ENCODE measurements around the gene SEC14L2.

The SEC14L2 gene

DNA sequence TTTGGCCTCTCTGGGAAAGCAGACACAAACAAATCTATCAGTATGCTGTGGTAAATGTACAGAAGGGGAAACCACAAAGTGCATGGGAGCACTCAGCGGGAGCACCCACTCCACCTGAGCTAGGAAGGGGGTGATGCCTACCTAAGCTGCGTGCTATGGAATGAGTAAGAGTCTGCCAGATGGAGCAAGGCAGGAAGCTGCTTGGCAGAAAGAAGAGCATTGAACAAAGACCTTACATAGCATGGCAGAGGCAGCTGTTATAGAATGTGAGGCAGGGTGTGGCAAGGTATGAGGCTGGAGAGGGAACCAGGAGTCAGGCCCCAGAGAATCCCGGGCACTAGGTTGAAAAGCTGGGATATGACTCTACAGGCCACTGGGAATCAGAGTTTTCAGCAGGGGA, 15.0 kb downstream of the SEC14L2 start:
- H3K27ac ChIP-seq (ENCODE audit: extremely low read depth, low read depth, low read length): no peak overlapping the region

DNA sequence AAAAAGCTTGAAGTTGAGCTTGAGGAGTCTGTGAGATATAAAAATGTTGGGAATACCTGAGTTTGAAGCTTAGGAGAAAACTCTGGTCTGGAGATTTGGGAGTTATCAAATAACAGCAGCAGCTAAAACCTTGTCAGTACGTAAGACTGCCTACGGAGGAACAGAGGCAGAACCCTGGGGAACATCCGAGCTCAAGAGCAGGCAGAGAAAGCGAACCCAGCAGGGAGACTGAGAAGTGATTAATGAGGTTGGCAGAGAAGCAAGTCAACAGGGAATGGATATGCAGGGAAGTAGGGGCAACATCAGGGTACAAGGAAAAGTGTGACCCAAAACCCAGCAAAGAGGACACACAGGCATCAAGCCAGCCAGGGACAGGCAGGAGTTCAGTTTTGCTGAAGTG, 16.2 kb downstream of the SEC14L2 start:
- ChIA-PET CTCF (interaction anchor here (0.6 to 3.4 kb wide), 5 partner anchors 10 to 507 kb away, joined by 3 to 14 read pairs (median 4); no protein-coding TSS in a partner anchor), POLR2A (interaction anchor here (0.7 to 8.3 kb wide), 3 partner anchors 10 to 78 kb away, joined by 3 to 78 read pairs (median 3); no protein-coding TSS in a partner anchor)
- TF ChIP-seq ZBTB17 (tag by site-specific recombination; IDR thresholded peaks at IDR 0.05) (no peak), ZIC2 (tag by site-specific recombination; IDR thresholded peaks at IDR 0.05) (peak; percentile 68; the same call in 1 of the 2 replicates), ZNF37A (tag by site-specific recombination; IDR thresholded peaks at IDR 0.05) (no peak)
- Histone ChIP-seq H3K36me3 (ENCODE audit: control insufficient read depth in 2 of 2, insufficient read depth in 1 of 2, low read length in 2 of 2) (peaks cover 34 to 94% of the 10 kb centered on the region in 2 experiments), H3K9me3 (ENCODE audit: control insufficient read depth, insufficient read depth, low read depth, low read length) (no peaks in the 10 kb centered on the region), H3K27ac (ENCODE audit: extremely low read depth, low read depth, low read length) (no peak overlapping the region), H3K4me1 (ENCODE audit: control insufficient read depth, insufficient read depth, low read length) (no peaks in the 10 kb centered on the region), H3K4me3 (ENCODE audit: low read depth, low read length) (no peak overlapping the region)

More for the DNA sequence above, 15.0 kb downstream of the SEC14L2 start:
- POLR2A ChIA-PET: interaction anchor here (0.9 to 8.3 kb wide), 3 partner anchors 11 to 48 kb away, joined by 4 to 78 read pairs (median 6); partner anchors contain the start of gene SEC14L2
- Histone ChIP-seq H3K4me1 (ENCODE audit: control insufficient read depth, insufficient read depth, low read length) (no peaks in the 10 kb centered on the region), H3K36me3 (ENCODE audit: control insufficient read depth in 2 of 2, insufficient read depth in 1 of 2, low read length in 2 of 2) (peaks cover 44 to 94% of the 10 kb centered on the region in 2 experiments), H3K9me3 (ENCODE audit: control insufficient read depth, insufficient read depth, low read depth, low read length) (no peaks in the 10 kb centered on the region), H3K4me3 (ENCODE audit: low read depth, low read length) (no peak overlapping the region)
- TF ChIP-seq RBAK (tag by site-specific recombination; IDR thresholded peaks at IDR 0.05): no peak
- no peak for TF ChIP-seq ZNF138 (tag by site-specific recombination; IDR thresholded peaks at IDR 0.05; ENCODE audit: borderline replicate concordance)
- no peak for TF ChIP-seq ZNF266 (tag by site-specific recombination; IDR thresholded peaks at IDR 0.05; ENCODE audit: low read depth)
- TF ChIP-seq ZIC2 (tag by site-specific recombination; IDR thresholded peaks at IDR 0.05): no peak
- no peak for TF ChIP-seq ZNF324 (tag by site-specific recombination; IDR thresholded peaks at IDR 0.05)
- TF ChIP-seq ZNF664 (tag by site-specific recombination; IDR thresholded peaks at IDR 0.05): no peak
- no peak for TF ChIP-seq SP7 (tag by site-specific recombination; IDR thresholded peaks at IDR 0.05)
- TF ChIP-seq ZNF561 (tag by site-specific recombination; IDR thresholded peaks at IDR 0.05; ENCODE audit: borderline replicate concordance): no peak
- no peak for TF ChIP-seq ZNF184 (tag by site-specific recombination; IDR thresholded peaks at IDR 0.05)
- no peak for TF ChIP-seq ZNF16 (tag by site-specific recombination; IDR thresholded peaks at IDR 0.05; ENCODE audit: low read depth)
- TF ChIP-seq ZNF776 (tag by site-specific recombination; IDR thresholded peaks at IDR 0.05; ENCODE audit: borderline replicate concordance): no peak
- no peak for TF ChIP-seq ZNF792 (tag by site-specific recombination; IDR thresholded peaks at IDR 0.05)
- TF ChIP-seq, protein P1, sequence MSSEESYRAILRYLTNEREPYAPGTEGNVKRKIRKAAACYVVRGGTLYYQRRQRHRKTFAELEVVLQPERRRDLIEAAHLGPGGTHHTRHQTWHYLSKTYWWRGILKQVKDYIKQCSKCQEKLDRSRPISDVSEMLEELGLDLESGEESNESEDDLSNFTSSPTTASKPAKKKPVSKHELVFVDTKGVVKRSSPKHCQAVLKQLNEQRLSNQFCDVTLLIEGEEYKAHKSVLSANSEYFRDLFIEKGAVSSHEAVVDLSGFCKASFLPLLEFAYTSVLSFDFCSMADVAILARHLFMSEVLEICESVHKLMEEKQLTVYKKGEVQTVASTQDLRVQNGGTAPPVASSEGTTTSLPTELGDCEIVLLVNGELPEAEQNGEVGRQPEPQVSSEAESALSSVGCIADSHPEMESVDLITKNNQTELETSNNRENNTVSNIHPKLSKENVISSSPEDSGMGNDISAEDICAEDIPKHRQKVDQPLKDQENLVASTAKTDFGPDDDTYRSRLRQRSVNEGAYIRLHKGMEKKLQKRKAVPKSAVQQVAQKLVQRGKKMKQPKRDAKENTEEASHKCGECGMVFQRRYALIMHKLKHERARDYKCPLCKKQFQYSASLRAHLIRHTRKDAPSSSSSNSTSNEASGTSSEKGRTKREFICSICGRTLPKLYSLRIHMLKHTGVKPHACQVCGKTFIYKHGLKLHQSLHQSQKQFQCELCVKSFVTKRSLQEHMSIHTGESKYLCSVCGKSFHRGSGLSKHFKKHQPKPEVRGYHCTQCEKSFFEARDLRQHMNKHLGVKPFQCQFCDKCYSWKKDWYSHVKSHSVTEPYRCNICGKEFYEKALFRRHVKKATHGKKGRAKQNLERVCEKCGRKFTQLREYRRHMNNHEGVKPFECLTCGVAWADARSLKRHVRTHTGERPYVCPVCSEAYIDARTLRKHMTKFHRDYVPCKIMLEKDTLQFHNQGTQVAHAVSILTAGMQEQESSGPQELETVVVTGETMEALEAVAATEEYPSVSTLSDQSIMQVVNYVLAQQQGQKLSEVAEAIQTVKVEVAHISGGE (tag by site-specific recombination; conservative IDR thresholded peaks at IDR 0.05; ENCODE audit: low read depth): no peak
- TF ChIP-seq, protein P2, sequence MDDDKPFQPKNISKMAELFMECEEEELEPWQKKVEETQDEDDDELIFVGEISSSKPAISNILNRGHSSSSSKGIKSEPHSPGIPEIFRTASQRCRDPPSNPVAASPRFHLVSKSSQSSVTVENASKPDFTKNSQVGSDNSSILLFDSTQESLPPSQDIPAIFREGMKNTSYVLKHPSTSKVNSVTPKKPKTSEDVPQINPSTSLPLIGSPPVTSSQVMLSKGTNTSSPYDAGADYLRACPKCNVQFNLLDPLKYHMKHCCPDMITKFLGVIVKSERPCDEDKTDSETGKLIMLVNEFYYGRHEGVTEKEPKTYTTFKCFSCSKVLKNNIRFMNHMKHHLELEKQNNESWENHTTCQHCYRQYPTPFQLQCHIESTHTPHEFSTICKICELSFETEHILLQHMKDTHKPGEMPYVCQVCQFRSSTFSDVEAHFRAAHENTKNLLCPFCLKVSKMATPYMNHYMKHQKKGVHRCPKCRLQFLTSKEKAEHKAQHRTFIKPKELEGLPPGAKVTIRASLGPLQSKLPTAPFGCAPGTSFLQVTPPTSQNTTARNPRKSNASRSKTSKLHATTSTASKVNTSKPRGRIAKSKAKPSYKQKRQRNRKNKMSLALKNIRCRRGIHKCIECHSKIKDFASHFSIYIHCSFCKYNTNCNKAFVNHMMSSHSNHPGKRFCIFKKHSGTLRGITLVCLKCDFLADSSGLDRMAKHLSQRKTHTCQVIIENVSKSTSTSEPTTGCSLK (tag by site-specific recombination; IDR thresholded peaks at IDR 0.05): no peak
- TF ChIP-seq ZNF202 (tag by site-specific recombination; IDR thresholded peaks at IDR 0.05; ENCODE audit: borderline replicate concordance): no peak
- TF ChIP-seq ZNF350 (tag by site-specific recombination; IDR thresholded peaks at IDR 0.05): no peak
- no peak for TF ChIP-seq ZNF223 (tag by site-specific recombination; IDR thresholded peaks at IDR 0.05)
- TF ChIP-seq ZNF157 (tag by site-specific recombination; IDR thresholded peaks at IDR 0.05): no peak
- CTCF ChIA-PET: interaction anchor here (1.2 to 3.4 kb wide), 3 partner anchors 12 to 34 kb away, joined by 3 to 14 read pairs (median 4); no protein-coding TSS in a partner anchor

All from HEK293 (cell line).